HG03520 (cell line): ENCODE data around the gene ATXN1.

Source experiments
- ATAC-seq: cut with Tn5 transposase; IDR thresholded peaks from one replicate; pipeline ENCODE4 v1.9.1; 2021; ENCODE audit warnings: mild to moderate bottlenecking, moderate library complexity; ENCODE audit not compliant: unreplicated experiment

The ATXN1 gene

DNA sequence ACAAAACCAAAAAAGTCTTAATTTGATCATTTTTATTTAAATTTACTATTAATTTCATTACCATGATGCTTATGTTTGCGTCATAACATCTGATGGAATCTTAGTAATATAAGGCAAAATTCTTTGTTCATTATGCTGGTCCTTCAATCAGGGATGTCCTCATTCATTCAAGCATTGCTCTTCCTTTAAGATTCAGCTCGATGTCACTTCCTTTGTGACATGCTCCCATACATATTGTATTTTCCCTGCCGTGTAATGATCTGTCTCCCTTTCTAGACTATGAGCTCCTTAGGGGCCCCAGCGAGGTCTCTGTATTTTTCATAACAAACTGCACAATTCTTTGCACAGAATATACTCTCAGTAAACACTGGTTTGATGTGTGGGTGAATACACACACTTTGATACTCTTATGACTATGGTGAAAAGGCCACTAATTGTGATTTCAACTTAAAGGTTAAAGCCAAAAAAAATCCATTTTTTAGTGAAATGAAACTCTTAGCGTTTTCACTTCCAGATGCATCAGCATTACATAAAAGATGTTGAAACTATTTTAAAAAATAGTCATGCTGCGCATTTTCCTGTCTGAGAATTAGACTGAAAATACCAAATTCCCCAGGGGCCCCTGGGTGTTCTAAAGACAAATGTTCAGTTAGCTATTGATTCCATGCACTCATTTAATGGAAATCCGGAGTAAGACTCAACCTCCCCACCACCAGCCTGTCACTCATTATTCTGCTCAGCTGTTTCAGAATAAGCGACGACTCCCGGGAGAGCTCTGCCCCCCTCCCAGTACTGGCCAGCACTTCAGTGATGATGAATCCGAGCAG, 169.7 kb downstream of the ATXN1 start:
- ATAC-seq = peak; percentile 59

DNA sequence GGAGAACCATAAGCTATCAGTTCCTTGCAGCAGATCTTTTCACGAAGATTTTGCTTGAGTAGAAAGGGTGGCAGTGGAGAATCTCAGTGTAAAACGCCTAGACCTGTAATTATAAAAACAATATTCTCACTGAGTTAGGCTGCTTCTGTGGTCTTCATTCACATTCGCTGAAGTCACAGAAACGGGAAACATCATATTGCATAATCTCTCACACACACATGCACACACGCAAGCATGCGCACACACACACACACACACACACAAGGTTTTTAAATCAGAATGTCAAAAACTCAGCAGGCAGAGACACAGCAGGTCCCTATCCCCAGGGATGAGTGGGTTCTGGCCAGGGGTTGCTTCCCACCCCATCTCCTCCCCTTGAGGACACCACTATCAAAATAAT, 175.5 kb downstream of the ATXN1 start:
- no peak for ATAC-seq

DNA sequence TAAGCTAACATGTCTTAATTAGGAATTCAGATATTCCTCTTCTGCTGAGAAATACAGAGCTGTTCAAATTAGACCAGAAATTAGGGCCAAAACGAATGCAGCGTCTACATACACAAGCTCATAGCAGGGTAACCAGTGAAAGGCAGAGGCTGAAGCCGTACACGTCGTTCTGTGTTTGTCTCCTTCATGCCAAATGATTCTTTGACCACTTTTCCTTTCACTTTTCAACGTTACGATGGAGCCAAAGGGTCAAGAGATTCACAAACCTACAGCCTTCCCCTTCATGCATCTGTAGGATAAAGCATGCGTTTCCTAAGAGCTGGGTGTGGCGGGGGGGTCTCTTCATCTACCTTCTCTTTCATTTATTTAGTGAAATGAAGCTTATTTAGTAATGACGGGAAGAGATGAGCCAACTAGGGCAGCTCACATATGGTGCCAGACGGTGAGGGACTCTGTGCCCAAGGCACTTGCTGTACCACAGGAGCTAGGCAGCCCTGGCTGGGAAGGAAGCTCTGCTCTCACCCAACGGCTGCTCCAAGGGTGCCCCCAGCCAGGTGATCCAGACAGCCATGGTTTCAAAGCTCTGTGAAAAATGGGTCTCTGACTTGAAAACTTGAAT, 178.0 kb downstream of the ATXN1 start:
- no peak for ATAC-seq

DNA sequence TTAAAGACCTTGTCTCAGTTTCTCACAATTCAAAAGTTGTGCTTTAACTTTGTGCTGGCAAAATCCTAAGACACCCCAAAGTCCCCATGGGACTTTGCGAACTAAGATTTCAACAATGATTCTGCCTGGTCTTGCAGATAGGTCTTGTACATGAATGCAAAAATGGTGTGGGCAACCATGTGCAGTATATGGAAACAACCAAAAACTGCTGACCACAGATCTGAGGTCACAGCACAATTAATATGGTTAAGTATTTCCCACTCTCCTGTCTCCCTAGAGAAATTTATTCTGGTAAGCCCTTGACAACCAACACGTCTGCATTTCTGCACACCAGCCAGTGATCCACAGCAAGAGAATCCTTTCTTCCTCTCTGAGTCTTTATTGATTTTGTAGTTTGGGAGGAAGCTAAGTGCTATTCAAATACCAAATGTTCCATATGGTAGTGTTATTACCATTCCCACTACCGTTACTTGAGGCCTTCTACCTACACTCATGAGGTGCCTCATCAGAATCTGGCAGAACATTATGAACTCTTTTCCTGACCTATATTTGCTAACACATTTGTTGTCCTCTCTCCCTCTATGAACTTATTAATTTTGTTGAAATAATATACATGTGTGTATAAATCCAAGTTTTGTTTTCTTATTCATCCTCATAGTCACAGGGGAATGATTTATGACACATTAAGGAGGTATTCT, 178.7 kb downstream of the ATXN1 start:
- ATAC-seq = no peak

DNA sequence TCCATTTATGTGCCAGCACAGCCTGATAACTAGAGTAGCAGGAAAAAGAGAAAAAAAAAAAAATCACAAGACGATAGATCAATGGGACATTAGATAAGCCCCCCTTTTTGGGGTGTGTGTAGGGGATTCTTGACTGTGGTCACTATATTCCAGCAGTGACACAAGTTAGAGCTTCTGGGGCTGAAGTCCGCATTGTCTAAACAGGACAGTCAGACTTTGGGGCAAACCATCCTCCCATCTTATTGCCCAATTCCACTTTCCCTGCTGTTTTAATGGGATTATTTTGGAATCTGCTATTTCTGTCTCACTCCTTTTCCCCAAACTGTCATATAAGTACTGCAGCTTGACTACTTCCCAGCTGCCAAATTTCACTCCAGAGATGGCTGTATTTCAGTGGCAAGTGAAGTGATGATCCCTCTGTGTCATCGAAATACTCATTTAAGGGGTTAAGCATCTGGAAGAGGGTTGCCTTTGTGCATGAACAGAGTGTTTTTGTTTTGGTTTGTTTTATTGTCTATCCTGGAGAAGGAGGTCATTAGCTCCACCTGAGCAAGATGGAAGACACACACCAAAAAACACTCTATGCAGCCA, 182.5 kb downstream of the ATXN1 start:
- ATAC-seq = no peak

DNA sequence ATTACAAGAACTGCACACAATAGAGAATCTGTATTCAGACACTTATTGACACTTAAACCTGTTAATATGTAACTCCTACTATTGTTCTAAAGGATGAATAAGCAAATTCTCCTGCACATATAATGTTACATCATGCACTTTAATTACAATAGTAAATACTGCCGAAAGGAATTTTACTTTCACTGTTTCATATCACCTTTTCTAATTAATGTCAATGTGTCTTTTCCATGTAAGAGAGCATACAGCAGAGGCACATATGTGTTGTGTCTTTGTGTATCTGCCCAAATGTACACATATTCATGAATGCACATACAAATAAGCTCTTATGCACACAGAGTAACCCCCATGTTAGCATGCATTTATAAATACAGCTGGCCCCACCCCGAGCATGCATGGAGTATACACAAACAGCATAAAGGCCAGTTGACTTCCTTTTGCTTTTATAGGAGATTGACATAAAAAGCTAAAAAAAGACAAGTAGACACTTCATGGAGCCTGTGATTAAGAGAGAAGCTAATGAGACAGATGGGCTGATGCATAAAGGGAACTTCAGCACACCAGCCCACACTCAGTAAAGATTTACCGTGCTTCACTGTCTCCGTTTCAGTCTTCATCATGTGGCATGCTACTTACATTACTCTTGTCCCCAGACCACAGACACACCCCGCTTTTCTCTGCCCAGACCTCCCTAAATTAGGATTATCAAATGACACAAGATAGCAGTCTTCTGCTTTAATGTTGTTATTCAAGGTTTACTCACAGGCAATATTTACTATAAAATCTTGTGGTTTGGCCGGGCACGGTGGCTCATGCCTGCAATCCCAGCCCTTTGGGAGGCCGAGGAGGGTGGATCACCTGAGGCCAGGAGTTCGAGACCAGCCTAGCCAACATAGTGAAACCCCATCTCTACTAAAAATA, 184.6 kb downstream of the ATXN1 start:
- ATAC-seq = peak; percentile 90

DNA sequence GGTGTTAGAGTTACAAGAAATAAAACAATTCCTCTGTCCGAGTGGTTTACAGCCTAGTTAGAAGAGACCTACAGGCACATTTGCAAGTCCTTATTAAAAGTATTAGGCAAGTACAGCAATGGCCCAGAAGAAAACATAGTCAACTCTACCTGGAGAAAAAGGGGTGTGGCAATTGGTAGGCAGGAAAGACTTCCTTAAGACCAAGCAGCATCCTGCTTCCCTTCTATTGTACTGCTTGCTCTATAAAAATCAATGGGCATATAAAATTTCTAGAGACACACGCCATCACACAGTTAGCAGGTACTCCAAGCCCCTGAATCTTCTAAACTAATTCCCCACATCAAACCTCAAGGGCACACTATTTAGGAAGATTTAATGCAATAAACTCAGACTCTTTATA, 185.6 kb downstream of the ATXN1 start:
- no peak for ATAC-seq

DNA sequence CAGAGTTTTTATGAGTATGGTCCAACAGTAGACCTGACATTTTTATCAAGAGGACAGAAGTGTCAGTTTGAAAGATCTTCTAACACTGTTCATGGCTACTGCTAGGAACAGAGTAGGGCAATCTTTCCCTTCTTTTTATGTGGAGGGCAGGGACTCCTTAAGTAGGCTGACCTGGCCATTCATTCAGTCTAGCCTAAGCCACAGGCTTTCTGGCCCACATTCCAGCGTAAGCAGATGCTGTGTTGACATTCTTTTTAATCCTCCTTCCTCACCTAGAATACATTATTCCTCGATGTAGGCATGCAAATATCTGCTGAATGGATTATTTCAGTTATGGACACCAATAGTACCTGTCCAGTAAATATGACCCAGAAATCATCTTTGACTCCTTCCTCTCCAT, 188.3 kb downstream of the ATXN1 start:
- no peak for ATAC-seq

DNA sequence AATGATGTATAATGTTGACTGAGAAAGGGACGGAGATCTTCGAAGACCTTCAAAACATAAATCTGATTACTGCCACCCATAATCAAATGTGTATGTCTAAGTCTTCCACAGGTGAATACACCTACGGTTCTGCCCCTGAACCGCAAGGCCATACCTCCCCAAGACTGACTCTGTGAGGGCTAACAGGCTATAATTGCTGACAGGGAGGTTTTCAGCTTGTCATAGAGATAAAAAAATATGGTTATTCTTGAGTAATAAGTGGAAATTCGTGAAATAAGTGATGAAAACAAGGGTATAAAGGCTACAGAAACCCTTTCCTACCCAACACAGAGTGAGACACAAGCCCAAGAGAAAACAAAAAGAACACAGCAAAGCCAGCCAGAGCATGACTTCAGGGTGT, 188.9 kb downstream of the ATXN1 start:
- no peak for ATAC-seq

DNA sequence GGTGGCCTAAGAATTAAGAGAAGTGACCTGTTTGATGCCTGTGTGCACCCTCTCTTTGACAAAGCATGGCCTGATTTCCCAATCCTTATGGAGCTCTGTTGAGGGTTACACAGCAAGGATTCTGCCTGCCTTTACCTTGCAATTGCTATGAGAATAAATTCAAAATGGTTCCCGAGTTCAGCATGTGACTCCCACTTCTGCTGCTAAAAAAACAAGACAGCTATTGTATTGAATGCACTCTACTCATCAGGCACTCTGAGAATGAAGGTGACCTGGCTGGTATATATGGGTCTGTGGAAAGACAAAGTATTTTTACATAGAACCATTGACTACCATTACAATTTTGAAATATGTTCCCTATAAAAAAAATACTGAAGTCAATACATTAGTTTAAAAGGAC, 190.3 kb downstream of the ATXN1 start:
- no peak for ATAC-seq

DNA sequence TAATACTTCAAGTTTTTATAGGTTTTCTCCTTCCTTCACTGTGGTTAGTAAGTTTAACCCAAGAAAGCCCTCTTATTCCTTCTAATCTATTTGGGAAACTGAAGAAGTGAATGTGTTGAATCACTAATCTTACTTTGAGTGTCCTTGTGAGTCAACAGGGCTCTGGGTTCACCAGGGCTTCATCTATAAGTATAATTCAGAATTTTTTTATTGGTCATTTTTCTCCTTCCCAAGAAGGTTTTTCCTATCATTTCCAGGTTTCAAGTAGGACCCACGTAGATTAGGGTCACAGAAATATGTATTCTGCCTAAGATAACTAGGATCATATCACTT, 191.1 kb downstream of the ATXN1 start:
- ATAC-seq = no peak

DNA sequence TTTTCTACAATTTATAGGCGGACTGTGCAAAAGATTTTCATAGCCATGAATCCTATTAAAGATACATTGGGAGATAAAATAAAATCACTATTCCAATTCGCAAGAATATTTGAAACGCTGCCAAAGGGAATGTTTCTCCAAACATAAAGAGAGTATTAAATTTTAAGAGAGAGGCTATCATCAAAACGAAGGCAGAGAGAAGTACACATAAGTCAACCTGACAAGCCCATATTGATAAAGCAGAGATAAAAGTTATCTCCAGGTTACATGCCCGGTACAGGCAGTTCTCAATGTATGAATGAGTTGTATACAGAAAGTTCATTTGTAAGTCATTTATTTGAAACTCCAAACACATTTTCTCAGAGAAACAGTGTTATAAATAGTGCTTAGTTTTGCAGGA, 193.1 kb downstream of the ATXN1 start:
- no peak for ATAC-seq

DNA sequence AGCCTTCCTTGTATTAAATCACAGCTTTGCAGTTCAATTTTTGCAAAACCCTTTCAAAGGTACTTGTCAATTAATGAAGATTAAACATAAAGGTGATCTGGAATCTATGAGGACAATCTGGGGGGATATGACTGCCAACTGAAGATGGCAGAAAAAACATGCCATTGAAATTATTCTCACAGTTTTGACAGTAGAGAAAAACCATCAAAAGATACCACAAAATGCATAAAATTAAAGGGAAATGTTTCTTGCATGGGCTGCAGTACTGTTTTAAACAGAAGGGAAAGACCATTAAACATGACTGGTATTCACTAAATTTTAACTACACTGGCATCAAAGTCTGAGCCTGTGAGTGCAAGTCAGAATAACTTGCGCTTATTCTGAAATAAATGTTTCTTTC, 194.2 kb downstream of the ATXN1 start:
- no peak for ATAC-seq

DNA sequence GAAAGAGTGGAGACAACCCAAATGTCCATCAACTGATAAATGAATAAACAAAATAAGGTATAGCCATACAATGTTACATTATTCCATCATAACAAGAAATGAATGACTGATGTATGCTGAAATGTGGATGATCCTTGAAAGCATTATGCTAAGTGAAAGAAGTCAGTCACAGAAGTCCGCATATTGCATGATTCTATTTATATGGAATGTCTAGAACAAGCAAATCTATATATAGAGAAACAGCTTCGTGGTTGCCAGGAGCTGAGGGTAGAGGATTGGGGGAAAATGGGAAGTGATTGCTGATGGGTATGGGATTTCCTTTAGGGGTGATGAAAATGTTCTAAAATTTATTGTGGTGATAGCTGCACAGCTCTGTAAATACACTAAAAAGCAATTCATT, 196.8 kb downstream of the ATXN1 start:
- no peak for ATAC-seq

DNA sequence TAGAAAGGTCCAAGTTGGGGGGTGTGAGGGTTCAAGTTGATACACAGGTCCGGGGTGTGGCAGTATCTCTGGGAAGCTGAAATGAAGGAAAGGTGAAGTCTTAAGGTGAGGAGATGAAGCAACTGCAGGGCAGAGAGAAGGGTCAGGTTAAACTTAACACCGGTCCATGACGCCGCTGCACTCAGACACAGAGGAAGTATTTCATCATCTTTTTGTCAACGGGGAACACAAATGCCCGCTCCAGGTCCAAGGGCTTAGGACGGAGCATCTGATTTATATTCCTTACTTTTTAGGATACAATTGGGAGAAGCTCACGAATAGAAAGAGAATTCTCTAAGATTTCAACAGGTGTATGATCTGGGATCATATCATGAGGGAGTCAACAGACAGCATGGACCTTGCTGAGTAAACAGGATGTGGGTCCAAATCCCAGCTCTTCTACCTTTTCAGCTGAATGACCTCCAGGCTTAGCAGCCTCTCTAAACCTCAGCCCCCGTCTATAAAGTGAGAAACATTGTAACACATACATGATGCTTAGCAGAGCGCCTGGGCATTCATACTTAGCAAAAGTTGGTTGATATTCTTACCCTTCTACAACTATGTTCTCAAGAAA, 197.5 kb downstream of the ATXN1 start:
- no peak for ATAC-seq

DNA sequence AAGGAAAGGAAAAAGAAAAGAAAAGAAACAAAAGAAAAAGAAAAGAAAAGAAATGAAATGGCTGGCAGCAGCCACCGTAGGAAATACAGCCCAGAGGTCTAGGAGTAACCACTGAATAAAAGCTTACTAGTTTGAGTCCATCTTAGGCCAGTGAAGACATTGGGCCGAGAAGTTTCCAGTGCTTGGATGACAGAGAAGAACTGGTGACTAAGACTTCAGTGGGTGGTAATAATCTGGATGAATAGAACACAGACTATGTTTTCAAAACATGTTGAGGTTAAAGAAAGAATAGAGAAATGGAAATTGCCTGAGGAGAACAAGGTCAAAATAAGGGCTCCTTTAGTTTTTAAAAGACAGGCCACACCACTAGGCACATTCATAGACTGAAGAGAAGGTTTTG, 198.8 kb downstream of the ATXN1 start:
- ATAC-seq = no peak

DNA sequence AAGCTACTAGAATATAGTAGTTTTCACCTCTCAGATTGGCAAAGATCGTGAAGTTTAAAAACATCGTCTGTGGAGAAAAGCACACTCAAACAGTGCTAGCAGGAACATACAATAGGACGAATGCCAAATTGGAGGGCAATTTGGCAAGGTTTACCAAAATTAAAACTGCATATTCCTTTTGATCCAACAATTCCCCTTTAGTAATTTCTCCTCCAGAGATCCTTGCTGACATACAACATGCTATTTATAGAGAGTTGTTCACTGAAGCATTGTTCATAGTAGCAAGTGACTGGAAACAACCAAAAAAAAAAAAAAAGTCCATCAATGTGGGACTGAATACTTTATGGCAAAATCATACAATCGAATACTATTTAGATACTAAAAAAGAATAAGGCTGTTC, 202.2 kb downstream of the ATXN1 start:
- ATAC-seq = no peak

DNA sequence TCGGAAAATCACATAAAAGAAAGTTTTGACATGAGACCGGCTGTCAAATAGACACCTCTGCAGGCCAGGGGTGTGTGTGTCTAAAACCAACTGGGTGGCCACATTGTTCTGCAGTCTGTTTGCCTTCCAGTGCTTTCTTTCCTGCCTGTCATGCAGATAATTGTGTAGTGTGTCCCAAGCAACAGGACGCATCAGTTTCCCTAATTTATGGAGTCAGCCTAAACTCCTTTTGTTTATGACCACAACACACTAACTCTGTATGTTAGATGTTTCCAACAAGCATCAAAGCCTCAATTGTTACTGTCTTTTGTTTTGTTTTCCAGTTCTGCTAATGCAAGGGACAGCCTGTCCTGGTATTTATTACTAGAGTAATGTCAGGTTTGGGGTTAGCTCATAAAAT, 205.7 kb downstream of the ATXN1 start:
- ATAC-seq = no peak

DNA sequence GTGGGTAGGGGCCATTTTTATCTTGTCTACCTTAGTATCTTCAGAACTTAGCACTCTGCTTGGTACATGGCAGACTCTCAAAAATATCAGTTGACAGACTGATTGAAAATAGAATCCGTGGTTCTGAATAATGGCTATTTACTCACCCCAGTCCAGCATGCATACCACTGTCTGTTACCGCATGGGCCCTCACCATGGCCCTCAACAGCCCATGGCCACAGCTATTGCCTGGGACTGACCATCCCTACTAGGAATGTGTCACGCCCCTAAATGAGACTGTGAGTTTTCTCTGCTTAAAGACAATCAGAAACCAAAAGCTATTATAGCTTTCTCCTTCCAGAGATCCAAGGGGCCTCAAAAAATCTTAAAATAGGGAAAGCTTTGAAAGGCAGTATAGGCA, 207.7 kb downstream of the ATXN1 start:
- ATAC-seq = no peak

DNA sequence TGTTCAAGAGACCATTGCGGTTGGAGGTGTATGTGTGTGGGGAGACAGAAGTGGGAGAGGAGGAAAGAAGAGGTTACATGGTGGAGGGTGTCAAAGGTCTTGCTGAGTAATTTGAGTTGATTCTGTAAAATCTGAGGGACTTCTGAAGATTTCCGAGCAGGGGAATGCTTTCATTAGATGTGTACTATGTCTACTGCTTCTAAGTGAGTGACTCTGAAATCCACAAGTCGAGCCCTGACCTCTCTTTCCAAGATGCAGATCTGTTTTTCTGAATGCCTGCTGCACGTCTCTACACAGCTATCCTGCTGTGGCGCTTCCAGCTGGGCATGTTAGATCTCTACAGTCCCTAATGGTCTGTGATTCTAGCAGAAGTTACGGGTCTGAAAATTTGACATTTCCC, 209.8 kb downstream of the ATXN1 start:
- ATAC-seq = no peak
